ENCODE results near the gene AGO4.
"Not testable (repeated sequence)": the region's sequence is repeated elsewhere in the genome, so short reads cannot be mapped to it uniquely, and the experiment has no call there.

DNA sequence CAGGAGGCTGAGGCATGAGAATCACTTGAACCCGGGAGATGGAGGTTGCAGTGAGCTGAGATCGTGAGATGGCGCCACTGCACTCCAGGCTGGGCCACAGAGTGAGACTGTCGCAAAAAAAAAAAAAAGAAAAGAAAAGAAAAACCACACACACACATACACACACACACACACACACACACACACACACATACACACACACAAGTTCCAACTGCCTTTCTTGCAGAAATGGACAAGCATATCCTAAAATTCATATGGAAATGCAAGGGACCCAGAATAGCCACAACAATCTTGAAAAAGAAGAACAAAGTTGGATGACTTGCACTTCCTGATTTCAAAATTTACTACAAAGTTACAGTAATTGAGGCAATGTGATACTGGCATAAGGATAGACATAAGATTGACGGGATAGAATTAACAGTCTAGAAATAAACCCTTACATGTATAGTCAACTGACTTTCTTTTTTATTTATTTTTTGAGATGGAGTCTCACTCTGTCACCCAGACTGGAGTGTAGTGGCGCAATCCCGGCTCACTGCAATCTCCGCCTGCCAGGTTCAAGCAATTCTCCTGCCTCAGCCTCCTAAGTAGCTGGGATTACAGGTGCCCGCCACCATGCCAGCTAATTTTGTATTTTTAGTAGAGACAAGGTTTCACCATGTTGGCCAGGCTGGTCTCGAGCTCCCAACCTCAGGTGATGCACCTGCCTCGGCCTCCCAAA, 7.5 kb upstream of the AGO4 start:
- not testable (repeated sequence) for TF ChIP-seq POLR2AphosphoS5, POLR2A (IDR thresholded peaks at IDR 0.05)
- TF ChIP-seq, protein P1, sequence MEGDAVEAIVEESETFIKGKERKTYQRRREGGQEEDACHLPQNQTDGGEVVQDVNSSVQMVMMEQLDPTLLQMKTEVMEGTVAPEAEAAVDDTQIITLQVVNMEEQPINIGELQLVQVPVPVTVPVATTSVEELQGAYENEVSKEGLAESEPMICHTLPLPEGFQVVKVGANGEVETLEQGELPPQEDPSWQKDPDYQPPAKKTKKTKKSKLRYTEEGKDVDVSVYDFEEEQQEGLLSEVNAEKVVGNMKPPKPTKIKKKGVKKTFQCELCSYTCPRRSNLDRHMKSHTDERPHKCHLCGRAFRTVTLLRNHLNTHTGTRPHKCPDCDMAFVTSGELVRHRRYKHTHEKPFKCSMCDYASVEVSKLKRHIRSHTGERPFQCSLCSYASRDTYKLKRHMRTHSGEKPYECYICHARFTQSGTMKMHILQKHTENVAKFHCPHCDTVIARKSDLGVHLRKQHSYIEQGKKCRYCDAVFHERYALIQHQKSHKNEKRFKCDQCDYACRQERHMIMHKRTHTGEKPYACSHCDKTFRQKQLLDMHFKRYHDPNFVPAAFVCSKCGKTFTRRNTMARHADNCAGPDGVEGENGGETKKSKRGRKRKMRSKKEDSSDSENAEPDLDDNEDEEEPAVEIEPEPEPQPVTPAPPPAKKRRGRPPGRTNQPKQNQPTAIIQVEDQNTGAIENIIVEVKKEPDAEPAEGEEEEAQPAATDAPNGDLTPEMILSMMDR (IDR thresholded peaks at IDR 0.05): not testable (repeated sequence)
